Middle frontal gyrus (tissue), 1 donor: ENCODE measurements around the gene TGM5.
"Not testable (repeated sequence)": the region's sequence is repeated elsewhere in the genome, so short reads cannot be mapped to it uniquely, and the experiment has no call there.

Experiments used
- DNase-seq: peaks from one replicate; pipeline ENCODE4 v3.0.0-alpha.2; 2015; ENCODE audit warnings: low spot score; ENCODE audit errors: extremely low spot score

Gene TGM5, protein sequence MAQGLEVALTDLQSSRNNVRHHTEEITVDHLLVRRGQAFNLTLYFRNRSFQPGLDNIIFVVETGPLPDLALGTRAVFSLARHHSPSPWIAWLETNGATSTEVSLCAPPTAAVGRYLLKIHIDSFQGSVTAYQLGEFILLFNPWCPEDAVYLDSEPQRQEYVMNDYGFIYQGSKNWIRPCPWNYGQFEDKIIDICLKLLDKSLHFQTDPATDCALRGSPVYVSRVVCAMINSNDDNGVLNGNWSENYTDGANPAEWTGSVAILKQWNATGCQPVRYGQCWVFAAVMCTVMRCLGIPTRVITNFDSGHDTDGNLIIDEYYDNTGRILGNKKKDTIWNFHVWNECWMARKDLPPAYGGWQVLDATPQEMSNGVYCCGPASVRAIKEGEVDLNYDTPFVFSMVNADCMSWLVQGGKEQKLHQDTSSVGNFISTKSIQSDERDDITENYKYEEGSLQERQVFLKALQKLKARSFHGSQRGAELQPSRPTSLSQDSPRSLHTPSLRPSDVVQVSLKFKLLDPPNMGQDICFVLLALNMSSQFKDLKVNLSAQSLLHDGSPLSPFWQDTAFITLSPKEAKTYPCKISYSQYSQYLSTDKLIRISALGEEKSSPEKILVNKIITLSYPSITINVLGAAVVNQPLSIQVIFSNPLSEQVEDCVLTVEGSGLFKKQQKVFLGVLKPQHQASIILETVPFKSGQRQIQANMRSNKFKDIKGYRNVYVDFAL

DNA sequence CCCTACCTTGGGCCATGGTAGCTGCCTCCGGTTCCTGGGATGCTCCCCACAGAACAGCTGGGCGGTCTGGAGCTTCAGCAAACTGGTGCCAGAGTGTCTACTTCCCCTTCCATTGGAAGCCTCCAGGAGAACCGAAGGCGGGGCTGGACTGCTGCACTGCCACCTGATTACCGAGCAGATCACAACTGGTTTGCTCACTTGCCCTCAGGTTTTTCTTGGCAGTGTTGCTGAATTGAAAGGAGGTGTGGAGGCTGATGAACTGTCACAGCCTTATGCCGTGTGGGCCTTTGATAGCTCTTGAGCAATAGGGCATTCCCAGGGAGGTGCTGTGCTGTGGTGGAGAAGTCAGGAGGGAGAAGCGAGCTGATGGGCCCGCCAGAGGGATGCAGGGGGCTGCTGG, at the start of gene TGM5:
Gene TGM5, minus strand, starts transcription at position 95 of the 400 bp plus-strand sequence. Its CDS starts 79 bp downstream, at position 16.
- no peak for DNase-seq

DNA sequence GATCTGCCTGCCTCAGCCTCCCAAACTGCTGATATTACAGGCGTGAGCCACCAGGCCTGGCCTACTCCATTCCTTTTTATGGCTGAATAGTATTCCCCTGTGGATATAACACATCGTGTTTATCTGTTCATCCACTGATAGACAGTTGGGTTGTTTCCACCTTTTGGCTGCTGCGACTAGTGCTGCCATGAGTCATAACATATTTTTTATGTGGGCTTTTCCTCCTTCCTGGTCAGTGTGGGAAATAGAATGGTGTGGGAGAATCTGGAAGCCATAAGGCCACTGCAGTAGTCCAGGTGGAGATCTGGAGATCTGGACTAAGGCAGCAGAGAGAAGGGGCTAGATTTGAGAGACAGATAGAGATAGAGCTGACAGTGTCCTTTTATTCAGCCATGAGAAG, 47.4 kb upstream of the TGM5 start:
- no peak for DNase-seq

DNA sequence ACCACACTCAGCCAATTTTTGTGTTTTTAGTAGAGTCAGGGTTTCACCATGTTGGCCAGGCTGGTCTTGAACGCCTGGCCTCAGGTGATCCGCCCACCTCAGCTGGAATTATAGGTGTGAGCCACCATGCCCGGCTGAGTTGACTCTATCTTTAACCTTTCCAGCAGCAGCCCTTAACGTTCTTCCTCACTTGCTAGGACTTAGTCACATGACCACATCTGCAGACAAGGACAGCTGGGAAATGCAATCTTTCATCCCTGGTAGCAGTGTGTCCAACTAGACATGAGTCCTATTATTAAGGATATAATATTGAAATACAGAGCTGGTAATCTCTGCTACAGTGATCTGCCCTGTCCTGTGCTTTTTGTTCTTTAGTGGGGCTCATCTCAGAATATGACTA, 45.6 kb upstream of the TGM5 start:
- DNase-seq, result no peak

DNA sequence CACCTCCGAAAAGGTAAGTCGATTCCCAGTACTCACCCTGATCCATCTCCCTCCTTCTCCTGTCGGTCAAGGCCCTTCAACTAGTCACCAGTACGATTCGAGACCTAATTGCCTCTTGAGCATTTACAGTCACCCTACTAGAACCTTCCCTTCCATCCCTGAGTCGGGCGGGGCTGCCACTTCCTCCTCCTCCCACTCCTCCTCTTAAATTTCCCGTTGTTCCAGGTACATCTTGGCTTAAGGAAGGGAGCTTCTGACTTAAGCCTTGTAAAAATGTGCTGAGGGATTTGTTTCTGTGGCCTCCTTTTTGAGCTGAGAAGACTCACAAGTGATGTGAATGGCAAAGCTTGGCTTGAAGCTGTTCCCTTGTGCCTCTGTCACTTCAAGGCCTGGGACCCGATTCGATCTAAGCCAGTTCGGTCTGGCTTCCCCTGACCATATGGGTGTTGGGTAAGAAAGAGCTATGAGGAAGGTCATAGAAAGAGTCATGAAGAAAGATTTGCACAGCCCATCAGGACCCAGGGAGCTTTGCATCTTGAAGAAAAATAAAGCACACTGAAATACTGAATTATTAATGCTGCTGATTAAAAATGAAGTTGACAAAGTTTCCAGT, 35.6 kb upstream of the TGM5 start, which contains the start of gene TGM7:
Gene TGM7, minus strand, starts transcription at position 51 of the 613 bp plus-strand sequence.
- no peak for DNase-seq

DNA sequence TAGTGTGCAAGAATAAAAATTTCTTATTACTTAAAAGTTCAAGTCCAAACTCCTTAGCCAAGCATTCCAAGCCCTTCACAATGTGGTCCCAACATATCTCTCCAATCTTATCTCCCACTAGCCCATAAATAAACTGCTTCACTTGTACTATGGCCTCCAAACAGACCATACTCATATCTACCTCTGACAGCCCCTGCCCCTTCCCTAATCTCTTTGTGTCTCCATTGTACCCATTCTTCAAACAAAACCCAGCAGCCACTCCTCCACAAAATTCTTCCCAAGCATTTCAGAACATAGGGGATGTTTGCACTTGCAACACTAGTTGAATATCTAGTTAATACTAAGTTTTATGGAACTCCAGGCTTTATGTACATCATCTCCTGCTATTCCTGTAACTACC, 33.2 kb upstream of the TGM5 start:
- no peak for DNase-seq

DNA sequence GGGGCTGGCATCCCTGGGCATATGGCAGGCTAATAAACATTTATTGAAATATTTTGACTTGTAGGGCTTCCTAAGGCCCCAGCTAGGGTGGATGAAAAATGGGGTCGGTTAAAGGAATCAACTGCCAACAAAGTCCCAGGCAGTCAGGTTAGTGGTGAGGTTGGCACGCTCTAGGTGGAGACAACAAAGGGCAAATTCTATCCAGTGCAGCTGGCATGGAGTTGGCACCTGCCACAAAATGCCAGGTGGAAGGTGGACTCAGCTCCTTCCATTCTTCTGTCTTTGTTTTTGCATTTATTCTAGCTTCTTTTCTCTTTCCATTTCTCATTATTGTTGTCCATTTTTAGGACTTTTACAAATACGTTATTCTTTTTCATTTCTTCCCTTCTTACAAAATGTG, 32.7 kb upstream of the TGM5 start:
- no peak for DNase-seq

DNA sequence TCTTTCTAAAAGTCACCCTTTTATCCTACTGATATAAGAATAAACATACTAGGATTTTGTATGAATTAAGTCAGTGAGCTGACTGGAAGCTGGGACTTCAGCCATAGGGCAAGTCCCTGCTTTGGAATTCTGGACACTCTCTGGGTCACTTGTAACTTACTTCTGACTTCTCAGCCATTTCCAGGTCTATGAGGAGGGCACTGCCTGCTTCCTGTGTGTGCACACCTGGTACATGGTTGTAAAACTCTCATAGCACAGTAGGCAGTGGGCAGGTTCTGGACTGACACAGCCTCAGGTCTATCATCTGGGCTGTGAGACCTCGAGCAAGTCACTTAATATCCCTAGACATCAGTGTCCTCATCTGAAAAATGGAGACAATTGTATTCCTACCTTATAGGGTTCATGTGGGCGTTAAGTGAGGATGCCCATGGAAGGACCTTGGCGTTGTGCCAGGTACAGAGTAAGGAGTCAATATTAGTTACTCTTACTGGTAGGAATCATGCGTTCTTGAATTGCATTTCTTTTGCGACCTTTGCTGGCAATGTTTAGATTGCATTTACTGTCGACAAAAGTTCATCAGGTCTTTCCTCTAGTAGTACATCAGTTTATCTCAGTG, 27.5 kb upstream of the TGM5 start:
- no peak for DNase-seq

DNA sequence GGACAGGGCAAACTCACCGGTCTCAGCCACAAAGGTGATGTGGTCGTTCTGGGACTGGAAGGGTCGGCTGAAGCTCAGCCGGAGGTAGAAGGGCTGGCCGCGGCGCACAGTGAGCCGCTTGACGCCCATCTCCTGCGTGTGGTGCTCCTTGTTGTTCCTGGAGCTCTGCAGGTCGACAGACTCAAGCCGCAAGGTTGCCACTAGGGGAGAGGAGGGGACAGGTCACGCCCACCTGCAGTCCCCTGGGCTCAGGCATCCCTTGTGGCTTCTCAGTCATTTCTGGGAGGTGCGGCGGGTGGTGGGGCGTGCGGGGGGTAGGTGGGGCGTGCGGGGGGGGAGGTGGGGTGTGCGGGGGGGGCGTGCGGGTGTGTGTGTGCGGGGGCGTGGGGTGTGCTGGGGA, 26.7 kb upstream of the TGM5 start:
- DNase-seq, result no peak

DNA sequence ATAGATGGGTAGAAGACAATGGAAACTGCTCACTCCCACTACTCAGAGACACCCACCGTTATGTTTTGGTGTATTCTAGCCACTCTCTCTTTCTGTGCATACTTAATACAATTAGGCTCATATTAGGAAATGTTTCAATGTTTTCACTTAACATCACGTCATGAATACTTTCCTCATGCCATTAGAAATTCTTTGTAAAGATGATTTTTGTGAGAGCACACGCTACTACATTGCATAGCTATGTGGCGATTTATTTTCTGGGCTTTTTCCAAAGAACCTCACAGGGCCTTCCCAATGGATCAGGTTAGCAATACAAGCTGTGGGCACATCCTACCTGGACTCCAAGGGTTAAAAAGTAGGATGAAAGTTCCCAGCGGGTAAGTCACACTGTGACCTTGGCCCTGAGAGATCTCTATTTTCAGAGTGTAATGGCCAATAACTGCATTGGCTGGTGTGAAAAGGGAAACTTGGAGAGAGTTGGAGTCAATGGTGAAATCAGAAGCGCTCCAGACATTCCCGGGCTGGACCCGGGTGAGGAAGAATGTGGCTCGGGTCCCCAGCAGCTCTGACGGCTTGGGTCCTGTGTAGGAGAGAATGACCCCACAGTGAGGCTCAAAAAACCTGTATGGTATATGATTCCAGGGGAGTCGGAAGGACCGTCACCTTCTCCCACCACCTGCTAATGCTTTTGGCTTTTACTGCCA, 25.8 kb upstream of the TGM5 start:
- DNase-seq, result no peak

DNA sequence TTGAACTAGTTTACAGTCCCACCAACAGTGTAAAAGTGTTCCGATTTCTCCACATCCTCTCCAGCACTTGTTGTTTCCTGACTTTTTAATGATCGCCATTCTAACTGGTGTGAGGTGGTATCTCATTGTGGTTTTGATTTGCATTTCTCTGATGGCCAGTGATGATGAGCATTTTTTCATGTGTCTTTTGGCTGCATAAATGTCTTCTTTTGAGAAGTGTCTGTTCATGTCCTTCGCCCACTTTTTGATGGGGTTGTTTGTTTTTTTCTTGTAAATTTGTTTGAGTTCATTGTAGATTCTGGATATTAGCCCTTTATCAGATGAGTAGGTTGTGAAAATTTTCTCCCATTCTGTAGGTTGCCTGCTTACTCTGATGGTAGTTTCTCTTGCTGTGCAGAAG, 22.9 kb upstream of the TGM5 start:
- DNase-seq, result not testable (repeated sequence)

DNA sequence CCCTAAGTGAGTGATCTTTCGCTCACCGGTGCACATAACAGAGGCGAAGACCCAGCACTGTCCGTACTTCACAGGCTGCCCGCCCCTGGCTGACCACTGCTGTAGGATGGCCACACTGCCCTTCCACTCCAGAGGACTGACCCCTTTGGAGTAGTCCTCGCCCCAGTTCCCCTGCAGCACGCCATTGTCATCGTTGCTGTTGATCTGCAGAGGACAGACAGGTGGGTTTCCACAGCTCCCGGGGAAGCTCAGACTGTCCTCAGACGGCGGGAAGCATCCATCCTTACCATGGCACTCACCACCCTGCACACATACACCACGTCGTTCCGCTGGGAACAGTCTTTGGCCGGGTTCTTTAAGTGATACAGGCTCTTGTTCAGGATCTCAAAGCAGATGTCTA, 20.5 kb upstream of the TGM5 start:
- no peak for DNase-seq

DNA sequence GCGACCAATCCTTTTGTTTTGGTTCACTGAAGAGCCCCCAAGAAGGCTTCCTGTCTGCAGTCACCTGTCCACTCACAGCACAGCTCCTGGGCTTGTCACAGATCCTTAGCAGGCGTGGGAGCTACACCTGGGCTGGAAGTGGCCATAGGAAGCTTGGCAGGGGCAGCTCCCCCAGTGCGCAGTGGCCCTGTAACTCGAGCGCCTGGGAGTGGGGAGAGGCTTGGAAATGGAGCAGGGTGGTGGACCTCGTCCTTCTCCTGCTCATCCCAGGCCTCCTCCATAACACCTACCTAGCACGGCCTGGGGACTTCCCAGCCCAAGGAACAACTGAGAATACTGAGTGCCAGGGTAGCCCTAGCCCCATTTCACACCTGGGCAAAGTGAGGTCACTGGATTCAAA, 19.3 kb upstream of the TGM5 start:
- DNase-seq, result no peak

DNA sequence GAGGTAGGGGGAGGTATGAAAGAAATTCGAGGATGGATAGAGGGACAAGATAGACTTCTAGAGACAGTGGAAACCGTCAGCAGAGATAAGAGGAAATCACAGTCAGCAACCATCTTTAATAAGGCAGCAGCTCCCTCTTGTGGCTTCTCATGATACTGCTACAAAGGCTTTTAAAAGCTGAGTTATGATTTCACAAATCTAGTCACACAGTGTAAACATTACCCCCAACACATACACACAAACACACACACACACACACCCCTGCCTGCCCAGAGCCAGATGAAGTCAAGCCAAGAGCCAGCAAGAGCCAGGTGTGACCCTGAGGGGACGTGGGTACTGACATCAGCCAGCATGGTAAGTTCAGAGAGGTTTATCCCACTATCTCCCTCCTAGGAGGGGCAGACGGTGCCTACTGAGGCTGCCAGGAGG, 18.9 kb upstream of the TGM5 start:
- DNase-seq, result peak; percentile 65

DNA sequence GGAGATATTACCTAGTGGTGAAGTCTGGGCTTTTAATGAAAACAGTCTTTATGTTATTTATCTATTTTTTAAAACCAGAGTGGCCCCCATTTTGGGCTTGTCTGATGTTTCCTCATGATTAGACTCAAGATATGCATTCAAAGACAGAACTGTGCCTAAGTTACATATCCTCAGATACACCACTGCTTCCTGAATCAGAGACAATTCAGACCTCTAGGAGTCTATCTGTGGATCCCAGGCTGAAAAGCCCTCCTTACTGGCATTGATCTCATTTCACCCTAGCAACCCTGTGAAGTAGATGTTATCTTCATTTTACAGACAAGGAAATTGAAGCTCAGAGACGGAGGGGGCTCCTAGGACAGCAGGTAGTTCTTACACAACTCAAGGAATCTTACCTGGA, 16.8 kb upstream of the TGM5 start:
- no peak for DNase-seq

DNA sequence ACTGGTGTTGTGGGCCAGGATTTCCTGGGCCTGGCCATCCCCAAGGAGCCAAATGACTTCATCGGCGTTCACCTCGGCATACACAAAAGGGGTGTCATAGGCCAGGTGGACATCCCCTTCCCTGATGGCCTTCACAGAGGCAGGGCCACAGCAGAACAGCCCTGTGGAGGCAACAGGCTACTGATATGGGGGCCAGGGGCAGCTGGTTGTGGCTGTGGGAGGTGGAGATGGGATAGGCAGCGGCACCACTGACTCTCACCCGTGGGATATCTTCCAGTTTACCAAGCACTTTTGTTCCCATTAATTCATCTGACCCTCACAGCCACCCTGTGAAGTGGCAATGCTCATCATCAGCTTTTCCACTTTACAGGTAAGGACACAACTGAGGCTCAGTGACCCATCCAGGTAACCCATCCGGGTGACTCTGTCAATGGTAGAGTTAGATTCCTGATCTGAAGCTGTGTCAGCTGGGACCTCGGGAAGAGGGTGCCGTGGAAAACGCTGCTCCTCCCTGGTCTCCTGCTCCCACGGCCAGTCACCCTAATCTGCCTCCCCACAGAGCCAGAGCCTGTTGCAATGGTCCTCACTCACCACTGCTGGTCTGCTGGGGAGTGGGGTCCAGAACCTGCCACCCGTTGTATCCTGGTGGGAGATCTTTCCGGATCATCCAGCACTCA, 15.3 kb upstream of the TGM5 start:
- no peak for DNase-seq

DNA sequence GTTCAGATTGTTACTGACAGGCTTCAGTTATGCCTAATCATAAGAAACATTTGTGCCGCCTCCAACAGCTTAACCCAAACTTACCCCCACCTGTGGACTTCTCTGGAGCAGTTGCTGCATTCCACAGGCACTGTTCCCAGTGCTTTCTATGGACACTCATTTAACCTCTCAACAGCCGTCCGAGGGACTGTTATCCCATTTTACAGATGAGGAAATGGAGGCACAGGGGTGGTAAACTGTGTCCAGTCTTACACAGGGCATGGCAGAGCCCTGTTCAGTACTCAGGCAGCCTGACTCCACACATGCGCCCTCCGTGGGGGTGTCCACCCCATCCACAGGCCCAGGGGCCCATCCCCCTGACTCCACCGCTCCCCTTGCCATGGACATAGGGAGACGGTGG, 14.3 kb upstream of the TGM5 start:
- DNase-seq, result no peak

DNA sequence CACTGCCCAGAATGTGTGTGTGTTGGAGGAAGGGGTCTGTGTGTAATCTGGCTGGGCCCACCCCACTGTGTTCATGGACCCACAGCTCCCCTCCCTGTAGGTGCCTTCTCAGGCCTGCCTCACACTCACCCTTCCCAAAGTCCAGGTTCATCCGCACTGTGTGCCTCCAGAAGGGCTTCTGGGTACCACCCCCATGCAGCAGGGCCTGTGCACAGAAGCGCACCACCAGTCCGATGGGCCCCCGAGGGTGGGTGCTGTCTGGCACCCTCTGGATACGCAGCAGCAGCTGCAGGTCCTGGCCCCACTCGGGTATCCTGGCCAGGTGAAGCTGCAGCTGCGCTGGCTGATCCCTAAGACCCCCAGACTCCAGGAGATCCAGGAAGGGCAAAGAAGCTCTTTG, 12.8 kb upstream of the TGM5 start:
- DNase-seq, result no peak

DNA sequence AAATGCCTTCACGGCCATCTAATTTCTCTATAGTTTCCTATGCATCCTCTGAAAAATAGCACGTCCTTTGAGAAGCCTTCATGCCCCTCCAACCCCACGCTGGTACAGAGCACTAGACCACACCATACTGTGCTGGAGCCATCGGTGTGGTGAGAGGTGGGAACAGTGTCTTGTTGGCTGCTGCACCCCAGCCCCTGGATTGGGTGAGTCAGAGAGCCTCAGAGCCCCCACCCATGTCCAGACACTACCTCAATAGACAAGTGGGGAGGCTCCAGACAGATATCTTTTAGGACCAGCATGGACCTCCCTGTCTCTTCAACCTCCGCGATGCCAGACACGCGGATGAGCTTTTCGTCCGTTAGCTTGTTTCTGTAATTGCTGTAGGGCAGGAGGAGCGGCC, 12.1 kb upstream of the TGM5 start:
- DNase-seq, result no peak

DNA sequence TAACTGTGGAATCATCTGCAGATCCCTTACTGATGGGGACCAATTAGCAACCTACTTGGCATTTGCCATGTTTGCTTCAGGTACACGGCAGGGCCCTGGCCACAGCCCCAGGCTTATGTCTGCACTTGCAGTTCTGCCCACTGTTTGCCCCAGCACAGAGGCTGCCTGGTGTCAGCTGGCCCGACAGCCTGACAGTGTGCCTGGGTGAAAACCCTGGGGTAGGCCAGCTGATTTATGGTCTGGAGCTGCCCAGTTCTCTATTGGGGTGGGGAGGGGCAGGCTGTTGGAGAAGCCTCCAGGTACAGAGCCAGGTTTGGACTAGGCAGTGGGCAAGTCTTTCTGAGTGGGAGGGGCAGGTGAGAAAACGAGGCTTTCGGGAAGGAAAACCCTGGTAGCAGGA, 11.2 kb upstream of the TGM5 start:
- DNase-seq, result no peak

DNA sequence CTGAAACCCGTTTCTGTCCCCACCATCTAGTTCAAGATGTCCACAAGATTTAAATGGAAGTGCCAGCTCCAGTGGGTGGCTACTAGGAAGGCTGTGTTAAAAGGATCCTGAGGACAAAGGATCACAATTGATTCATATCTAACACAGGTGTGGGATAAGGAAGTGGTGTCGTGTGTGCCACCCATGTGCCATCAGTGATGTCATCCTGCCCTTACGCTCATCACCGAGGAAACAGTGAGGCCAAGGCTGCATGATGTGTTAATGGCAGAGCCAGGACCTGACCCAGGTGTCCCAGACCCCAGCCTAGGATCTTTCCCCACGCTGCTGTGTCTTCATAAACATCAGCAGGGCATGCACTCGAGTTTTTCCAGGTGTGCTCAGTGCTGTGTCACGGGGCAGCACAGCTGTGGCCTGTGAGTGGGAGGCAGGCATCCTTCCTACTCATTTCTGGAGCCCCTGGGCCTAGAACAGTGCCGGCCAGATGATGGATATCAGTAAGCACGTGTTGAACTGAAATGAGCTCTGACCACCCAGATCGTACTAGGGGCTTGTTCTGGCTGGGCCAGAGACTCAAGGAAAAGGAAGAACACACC, 10.6 kb upstream of the TGM5 start:
- DNase-seq, result no peak
